Measurements from ENCODE around the gene CCDC6.
"Not testable (repeated sequence)": the region's sequence is repeated elsewhere in the genome, so short reads cannot be mapped to it uniquely, and the experiment has no call there.

Gene CCDC6

DNA sequence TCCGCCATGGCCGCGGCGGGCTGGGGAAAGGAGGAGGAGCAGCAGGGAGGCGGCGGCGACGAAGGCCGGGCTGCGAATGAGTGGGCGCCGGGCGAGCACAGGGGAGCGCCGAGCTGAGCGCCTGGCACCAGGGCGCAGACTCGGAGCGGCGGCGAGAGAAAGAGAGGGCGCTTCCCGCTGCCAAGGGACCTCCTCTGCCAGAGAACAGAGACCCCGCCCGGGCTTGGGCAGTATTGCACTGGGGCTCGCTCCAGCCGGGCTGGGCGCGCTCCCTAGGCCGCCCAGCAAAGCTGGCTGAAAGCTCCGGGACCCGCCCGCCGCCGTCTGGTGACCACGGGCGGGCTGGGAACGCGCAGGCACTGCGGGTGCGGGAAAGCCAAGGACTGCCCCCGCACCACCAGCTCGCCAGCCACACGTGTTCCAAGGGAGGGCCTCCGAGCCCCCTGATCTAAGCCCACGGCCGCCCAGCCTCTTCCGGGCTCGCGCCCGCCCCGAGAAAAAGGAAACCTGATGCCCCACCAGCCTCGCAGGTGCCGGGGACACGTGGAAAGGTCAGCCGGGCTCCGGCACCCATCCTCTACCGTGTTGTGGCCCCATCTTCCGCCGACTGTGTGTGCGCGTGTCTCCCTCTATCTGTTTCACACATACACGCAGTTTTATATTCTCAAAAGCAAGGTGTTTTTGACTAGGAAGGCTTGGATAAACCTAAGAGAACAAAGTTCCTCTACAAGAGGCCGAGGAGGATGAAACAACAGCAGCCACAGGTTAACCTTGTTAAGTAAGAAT lies at the start of gene CCDC6:
CCDC6 (minus strand) TSS at position 140 of the 786 bp plus-strand sequence; CDS start at position 8, 132 bp downstream.
- DNase-seq, result peak; percentile 83

DNA sequence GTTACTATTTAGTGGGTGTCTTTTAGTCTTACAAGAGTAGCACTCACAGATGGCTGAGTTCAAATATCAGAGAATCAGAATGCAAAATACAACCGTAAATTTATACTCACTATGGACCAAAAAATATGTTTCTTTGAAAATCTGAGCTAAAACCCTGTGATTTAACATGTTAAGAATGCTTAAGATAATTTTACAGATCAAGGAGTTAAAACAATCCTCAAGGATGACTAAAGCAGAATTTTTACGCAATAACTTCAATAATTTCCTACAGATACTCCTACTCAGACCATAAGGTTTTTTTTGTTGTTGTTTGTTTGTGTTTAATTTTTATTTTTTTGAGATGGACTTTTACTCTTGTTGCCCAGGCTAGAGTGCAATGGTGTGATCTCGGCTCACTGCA lies 47.9 kb upstream of the CCDC6 start:
- no peak for DNase-seq

DNA sequence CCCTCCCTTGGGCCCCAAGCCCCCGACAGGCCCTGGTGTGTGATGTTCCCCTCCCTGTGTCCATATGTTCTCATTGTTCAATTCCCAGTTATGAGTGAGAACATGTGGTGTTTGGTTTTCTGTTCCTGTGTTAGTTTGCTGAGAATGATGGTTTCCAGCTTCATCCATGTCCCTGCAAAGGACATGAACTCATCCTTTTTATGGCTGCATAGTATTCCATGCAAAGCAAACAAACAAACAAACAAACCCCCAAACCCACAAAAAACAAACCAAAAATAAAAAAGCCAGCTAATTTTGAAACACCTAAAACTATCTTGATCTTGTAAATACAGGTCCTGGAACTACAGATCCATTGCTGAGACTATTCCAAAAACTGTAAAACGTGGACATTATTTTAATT lies 47.4 kb upstream of the CCDC6 start:
- DNase-seq, result not testable (repeated sequence)

DNA sequence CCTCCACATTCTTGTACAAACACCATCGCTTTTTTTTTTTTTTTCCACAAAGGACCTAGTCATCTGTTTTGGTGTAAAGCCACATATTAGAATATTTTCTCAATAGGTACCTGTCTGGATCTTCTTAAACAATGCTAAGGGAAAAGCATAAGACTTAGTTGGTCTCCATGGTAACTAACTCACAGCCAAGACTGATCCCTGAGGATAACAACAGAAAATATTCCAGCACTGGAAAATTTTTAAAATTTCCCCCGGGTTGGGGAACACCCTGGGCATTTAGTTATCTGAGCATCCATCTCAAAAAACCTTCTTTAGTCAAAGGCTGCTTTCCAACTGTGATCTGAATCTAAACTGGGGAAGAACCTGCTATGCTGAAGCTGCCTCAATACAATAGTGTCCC lies 43.7 kb upstream of the CCDC6 start:
- no peak for DNase-seq

DNA sequence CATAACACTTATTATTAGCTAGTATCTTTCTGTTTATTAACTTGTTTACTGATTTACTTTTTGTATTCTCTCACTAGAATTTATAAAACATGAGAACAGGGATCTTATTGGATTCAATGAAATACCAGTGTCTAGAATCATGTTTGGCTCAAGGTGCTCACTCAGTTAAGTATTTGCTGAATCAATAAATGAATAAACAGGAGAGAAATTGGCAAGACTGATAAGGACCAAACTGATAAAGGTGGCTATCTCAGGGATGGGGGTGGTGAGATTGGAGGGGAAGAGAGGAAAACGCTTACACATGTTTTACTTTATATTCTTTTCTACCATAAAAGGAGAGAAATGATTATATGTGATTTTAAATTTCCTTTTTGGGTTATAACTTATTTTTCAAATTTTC lies 43.3 kb upstream of the CCDC6 start:
- no peak for DNase-seq

DNA sequence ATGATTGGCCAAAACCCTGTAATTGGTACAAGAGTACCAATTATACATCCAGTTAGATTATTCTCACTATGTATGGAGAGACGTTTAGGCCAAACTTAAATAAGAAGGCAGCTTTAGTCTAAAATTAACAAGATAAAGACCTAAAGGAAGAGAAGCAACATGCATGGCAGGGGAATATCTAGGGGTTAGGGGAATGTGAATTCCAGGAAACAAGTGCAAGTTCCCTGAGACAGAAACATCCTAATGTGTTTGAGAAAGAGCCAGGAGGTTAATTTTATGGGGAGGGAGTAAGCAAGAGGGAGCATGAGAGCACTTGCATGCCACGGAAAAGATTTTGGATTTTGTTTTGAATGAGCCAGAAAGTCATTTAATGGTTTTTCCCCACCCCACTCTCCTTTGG lies 39.6 kb upstream of the CCDC6 start:
- DNase-seq, result no peak

DNA sequence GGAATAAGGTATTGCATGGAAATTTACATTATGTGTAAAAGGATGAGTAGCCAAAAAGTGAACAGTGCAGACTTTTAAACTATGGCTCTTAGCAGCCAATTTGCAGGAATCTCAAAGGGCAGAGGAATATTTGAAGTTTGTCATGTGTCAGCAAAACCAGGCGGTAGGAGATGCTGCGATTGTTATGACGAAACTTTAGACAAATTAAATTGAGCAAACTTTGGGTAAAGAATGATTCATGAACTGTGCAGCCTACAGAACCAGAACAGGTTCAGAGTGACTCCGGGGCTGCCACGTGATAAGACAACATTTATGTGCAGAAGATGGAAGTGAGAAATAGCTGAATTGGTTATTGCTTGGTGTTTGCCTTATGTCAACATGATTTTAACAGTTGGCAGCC lies 39.2 kb upstream of the CCDC6 start:
- DNase-seq, result no peak

DNA sequence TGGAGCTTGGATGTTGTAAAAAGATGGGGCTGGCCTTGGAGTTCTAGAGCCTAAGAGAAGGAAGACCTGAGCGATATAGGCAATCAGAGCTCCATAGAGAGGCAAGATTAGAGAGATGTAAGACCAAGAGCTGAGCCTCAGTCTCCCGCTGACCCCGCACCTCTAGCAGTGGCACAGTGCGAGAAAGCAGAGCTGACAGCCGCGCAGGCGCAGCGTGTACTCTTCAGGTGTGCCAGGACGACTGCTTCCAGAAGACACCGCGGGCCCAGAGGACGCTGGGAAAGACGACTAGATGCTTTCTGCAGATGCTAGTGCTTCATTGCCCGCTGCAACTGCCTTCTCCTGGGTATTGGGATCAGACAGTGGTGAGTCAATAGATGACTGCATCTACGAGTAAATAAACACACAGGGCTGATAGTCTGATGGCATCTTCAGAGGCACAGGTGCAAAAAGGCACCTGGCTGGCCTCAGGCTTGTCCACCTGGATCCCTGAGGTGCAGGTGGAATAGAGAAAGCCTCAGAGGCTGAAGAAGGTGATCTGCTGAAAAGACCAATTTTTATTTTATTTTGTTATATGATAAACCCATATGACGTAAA lies 38.1 kb upstream of the CCDC6 start:
- DNase-seq, result no peak

DNA sequence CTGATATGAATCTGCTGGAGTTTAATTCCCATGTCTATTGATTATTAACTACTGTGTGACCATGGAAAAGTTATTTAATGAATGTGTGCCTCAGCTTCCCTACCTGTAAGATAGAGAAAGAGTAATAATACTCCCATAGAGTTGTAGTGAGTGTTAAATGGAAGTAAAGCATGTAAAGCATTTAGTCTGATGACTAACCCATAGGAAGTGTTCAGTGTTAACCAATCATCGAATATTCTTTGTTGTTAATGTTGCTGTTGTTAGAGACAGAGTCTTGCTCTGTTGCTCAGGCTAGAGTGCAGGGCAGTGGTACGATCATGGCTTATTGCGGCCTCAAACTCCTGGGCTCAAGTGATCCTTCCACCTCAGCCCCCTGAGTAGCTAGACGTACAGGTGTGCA lies 36.2 kb upstream of the CCDC6 start:
- DNase-seq, result no peak

DNA sequence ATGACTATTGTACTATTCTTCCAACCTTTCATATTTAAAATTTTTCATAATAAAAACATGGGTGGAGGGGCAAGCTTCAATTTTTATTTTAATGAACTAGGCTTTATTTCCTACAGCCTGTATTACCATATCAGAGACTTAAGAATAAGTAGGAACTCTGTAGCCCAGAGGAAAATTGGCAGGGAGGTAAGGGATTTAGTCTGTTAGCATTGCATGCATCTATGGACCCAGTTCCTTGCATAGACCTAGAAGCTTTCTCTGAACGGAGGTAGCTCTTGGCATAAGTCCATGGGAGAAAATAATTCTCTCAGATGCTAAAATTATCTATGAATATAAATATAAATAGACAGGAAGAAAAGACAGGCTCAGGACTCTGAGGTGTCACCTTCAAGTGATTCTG lies 31.4 kb upstream of the CCDC6 start:
- no peak for DNase-seq

DNA sequence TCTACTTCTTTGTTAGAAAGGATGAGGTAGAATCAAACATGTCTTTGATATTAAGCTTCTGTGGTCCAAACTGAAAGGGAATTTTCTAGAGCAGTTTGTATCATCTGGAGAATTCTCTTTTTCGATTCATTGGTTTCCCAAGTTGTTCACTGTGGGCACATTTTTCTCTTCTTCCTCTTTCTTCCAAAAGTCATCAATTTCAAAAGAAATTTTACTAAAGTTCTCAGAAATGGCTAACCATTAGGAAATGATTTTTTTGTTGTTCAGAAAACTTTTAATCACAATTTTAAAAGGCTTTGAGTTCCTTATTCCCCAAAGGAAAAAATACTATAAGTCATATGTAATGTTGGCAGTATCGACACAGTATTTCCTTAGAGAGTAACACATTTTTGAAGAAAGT lies 28.3 kb upstream of the CCDC6 start:
- DNase-seq, result no peak

DNA sequence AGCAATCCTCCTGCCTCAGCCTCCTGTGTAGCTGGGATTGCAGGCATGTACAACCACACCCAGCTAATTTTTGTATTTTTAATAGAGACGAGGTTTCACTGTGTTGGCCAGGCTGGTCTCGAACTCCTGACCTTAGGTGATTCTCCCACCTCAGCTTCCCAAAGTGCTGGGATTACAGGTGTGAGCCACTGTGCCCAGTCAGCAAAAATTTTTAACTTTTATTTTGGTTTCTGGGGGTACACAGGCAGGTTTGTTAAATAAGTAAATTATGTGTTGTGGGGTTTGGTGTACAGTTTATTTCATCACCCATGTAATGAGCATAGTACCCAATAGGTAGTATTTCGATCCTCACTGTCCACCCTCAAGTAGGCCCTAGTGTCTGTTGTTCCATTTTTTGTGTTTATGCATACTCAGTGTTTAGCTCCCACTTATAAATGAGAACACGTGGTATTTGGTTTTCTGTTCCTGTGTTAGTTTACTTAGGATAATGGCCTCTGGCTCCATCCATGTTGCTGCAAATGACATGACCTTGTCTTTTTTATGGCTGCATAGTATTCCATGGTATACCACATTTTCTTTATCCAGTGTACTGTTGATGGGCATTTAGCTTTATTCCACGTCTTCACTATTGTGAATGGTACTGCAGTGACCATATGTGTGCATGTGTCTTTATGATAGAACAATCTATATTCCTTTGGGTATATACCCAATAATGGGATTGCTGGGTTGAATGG lies 24.6 kb upstream of the CCDC6 start:
- not testable (repeated sequence) for DNase-seq

DNA sequence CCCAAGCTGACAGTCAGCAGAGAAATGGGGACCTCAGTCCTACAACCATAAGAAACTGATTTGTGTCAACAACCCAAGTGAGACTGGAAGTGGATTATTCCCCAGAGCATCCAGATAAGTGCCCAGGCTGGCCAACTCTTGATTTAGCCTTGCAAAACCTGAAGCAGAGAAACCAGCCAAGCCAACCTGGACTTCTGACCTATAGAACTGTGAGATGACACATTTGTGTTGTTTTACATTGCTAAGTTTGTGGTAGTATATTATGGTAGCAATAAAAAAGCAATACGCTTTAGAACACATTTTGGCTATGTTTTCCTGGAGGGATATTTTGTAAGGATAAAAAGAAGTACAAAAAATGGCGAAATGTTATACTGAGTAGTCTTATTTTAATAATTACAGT lies 19.7 kb upstream of the CCDC6 start:
- DNase-seq, result no peak

DNA sequence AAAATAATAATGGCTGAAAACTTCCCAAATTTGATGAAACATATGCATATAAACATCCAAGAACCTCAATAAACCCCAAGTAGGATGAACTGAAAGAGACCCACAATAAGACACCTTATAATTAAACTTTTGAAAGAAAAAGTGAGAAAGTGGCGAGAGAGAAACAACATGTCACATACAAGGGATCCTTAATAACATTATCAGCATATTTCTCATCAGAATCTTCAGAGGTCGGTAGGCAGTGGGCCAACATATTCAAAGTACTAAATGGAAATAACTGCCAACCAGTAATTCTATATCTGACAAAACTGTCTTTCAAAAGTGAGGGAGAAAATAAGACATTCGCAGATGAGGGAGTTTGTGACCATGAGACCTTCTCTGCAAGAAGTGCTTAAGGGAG lies 16.6 kb upstream of the CCDC6 start:
- no peak for DNase-seq

DNA sequence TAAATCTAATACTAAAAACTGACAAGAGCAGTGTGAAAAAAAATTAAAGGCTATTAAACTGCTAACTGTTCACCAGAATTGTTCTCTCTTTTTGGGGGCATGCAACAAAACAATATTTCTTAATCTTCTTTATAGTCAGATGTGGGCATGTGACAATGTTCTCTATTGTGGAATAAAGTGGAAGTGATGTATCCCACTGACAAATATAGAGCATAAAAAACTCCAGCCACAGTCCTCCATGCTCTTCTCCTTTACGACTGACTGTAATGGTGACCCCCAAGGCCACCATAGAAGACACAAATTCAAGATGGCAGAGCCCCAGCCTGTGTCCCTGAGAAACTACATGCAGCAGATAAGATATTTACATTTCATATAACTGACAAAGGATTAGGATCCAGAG lies 11.6 kb upstream of the CCDC6 start:
- no peak for DNase-seq

DNA sequence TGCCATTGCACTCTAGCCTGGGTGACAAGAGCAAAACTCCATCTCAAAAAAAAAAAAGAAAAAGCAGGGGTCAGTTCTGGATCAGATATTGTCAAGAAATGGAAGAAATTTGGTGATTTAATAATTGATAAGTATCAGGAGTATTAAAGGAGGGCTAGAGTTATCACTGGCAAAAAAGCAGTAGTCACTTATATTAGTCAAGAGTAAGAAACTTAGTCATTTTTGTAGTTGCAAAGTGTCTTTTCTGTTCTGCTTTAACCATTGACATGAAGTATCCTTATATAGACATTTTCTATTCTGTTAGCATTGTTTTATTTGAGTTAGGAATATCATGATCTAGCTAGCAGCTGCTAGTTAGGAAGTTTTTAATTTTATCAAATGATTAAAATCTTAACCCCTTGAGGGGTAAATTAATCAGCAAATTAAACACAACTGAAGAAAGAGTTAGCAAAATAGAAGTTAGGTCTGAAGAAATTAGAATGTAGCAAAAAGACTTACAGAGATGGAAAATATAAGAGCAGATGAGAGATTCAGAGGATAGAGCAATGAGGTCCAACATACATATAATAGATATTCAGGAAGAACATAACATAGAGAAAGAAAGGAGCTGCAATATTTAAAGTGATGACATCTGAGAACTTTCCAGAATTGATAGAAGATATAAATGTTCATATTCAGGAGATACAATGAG lies 7.3 kb upstream of the CCDC6 start:
- DNase-seq, result no peak

DNA sequence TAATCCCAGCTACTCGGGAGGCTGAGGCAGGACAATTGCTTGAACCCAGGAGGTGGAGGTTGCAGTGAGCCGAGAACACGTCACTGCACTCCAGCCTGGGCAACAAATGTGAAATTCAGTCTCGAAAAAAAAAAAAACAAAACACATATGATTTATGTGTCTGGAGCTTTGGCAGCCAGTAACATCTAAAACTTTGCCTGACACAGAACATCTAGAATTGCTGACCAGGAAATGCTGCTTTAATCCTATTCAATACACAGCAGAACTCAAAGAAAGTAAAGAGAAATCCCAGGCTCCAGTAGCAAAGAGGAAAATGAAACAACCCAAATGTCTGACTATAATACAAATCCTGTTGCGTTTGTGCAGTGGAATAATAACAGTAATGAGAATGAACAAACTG lies 4.5 kb upstream of the CCDC6 start:
- no peak for DNase-seq

DNA sequence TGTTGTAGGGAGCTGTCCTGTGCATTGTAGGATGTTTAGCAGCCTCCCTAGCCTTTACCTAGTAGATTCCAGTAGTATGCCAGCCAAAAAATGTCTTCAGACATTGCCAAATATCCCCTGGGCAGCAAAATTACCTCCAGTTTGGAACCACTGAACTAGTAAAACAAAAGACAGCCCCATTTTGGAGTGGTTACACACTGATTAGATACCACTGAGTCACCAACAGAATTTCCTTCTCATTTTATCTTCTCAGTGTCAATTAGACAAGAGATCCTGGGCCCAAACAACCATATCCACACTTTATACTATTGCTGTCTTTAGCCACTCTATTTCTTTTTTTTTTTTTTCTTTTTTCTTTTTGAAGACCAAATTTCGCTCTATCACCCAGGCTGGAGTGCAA lies 3.5 kb upstream of the CCDC6 start:
- no peak for DNase-seq

DNA sequence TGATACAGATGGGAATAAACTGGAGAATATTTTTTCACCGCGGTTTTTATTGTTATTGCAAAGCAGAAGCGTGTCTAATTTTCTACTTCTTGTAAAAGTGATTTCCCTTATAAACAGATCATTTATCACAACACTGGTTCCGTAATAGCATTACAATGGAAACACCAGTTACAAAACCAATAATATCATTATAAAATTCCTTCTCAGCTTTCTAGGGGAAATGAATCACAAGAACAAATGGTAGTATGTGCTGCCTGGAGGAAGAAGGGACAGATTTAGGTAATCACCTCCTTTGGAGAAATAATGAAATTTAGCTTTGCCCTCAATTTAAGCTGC lies 2.4 kb upstream of the CCDC6 start:
- DNase-seq, result no peak

DNA sequence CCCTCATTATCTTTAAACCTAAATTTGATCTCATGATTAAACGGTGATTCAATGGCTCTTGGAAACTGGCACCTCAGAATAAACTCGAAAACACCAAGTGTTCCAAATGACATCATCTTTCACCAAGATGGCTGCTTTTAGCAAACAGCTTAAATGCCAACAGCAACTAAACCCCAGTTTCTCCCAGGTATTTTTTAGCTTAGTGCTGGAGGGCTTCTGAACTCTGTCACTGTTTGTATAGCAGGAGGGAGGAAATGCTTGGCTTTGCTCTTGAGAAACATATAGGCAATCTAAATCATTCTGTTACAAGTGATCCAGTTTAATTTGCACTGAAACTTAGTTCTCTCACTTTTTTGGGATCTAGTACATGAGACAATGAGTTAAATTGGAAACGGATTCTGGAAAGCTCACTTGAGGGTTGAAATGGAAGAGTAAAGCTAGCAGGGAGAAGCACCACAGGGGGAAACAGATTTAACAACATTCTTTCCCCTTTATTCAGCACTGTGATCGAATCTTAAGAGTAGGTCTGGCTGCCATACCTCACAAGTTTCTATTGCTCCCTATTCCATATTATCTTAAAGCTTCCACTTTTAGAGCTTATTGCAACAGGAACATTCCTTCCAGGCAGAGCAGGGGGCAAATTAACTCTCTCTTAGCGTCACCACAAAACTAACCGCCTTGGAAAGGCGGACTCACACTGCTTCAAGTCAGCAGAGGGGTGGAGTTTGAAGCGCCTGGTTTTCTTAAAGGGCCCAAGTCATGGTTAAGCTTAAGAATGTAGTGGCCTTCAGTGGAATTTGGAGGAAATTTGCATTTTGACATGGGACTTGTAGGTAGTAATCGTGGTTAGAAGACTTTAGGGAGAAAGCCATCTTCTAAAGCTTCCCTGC lies 1.8 kb upstream of the CCDC6 start:
- DNase-seq, result peak; percentile 66

DNA sequence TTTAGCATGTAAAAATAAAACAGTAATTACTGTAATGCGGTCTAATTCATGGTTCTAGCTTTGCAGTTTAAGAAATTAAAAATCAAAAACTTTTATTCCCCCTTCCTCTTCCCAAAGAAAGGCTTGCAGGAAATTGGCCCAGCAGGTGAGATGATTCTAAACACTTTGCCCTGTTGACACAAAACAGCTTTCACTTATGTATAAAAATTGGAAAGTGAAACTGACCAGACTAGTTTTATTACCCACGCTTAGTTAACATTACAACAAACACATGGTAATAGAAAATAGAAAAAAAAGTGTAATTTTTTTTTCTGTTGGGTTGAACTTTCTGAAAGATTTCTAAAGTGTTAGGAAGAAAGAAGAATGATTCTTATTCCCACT lies 1.2 kb upstream of the CCDC6 start:
- DNase-seq, result no peak

DNA sequence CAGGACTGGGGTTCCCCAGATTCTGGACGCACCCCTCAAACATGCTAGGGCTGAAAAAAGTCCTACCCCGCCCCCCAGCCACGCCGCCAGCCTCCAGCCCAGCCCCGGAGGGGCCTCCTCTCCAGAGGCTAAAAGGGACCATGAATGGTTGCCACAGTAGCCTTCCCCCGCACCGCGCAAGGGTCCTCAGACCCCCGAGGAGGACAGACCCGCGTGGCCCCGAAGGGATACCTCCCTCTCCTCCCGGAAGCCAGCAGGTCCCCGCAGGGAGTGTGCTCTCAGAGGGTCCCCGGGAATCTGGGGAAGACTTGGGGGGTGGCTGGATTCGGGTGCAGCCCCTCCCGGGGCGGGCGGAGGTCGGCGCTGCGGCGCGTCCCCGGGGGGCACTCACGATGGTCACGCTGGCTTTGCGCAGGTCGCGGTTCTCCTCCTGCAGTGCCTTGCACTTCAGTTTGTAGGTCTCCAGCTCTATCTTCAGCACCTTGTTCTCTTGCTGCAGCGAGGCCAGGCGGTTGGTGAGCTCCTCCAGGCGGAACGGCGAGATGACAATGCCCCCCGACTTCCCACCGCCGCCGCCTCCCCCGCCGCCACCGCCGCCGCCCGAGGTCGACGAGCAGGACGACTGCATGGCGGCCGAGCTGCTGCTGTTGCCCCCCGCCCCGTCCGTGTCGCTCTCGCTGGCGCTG lies 482 bp downstream of the CCDC6 start:
- no peak for DNase-seq

Measured in KG1 (cell line).